Prostate gland (tissue), 2 donors: ENCODE results near the gene KIR3DL1.

Experiments used
- POLR2A ChIP-seq: fragments of 450-650 bp; IDR thresholded peaks from one replicate; pipeline ENCODE4 v1.6.1; 2016; ENCODE audit warnings: antibody characterized with exemption, mild to moderate bottlenecking
- TF ChIP-seq, protein P1 (sequence below), 4 experiments: fragments of 200-600 bp in 2 of 4; fragments of 450-650 bp in 2 of 4; sonication (generic) in 2 of 4; IDR thresholded peaks; 1 replicate in 3 of 4; 2 replicates in 1 of 4; pipeline ENCODE4 v1.5.1; 2016 to 2019; ENCODE audit warnings: antibody characterized with exemption in 4 of 4, mild to moderate bottlenecking in 2 of 4, moderate library complexity in 2 of 4

DNA sequence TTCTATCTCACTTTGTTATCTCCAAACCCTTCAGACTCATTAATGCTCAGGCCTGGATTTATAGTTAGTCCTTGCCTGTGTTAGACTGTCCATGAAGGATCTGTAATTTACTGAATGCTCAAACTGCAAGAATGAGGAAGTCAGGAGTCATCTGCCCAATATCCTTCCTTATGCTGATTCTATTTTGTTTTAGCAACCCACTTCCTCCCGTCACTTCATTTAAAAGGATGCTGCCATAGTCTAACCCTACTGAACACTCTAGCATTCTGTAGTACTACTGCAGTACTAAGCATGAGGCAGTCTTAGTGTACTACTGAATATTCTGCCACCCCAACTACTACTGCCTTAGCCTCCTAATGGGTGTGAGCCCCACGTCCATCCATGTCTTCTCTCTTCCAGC is 59.2 kb downstream of the KIR3DL1 start:
- TF ChIP-seq POLR2A, result no peak
- TF ChIP-seq, protein P1, sequence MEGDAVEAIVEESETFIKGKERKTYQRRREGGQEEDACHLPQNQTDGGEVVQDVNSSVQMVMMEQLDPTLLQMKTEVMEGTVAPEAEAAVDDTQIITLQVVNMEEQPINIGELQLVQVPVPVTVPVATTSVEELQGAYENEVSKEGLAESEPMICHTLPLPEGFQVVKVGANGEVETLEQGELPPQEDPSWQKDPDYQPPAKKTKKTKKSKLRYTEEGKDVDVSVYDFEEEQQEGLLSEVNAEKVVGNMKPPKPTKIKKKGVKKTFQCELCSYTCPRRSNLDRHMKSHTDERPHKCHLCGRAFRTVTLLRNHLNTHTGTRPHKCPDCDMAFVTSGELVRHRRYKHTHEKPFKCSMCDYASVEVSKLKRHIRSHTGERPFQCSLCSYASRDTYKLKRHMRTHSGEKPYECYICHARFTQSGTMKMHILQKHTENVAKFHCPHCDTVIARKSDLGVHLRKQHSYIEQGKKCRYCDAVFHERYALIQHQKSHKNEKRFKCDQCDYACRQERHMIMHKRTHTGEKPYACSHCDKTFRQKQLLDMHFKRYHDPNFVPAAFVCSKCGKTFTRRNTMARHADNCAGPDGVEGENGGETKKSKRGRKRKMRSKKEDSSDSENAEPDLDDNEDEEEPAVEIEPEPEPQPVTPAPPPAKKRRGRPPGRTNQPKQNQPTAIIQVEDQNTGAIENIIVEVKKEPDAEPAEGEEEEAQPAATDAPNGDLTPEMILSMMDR (IDR thresholded peaks at IDR 0.05), result no peak
